ENCODE data around the gene GBF1.

The GBF1 gene

GRCh38 chr10:102424916-102425315 lies 179.6 kb downstream of the GBF1 start:
- DNase-seq, result no peak

GRCh38 chr10:102425444-102425843 lies 180.1 kb downstream of the GBF1 start:
- DNase-seq, result no peak

- DNase-seq, result no peak
Measured at GRCh38 chr10:102426803-102427287, 181.5 kb downstream of the GBF1 start.

- no peak for DNase-seq
Measured at GRCh38 chr10:102429468-102429867, 184.1 kb downstream of the GBF1 start.

- no peak for DNase-seq
Measured at GRCh38 chr10:102431452-102432124, 186.3 kb downstream of the GBF1 start.

Measured in activated T-cell treated with anti-CD3 and anti-CD28 coated beads, Interleukin-2, amount 50 U/mL, for 1 hour (primary cell).